DLD1 (cell line): ENCODE measurements around the gene MCM3AP.

ENCODE experiments used
- in situ Hi-C: cut with HindIII; loops from 2 replicates; pipeline ENCODE4 v1.10.0; 2017; ENCODE audit warnings: low sequenced_read_pairs

The MCM3AP gene

DNA sequence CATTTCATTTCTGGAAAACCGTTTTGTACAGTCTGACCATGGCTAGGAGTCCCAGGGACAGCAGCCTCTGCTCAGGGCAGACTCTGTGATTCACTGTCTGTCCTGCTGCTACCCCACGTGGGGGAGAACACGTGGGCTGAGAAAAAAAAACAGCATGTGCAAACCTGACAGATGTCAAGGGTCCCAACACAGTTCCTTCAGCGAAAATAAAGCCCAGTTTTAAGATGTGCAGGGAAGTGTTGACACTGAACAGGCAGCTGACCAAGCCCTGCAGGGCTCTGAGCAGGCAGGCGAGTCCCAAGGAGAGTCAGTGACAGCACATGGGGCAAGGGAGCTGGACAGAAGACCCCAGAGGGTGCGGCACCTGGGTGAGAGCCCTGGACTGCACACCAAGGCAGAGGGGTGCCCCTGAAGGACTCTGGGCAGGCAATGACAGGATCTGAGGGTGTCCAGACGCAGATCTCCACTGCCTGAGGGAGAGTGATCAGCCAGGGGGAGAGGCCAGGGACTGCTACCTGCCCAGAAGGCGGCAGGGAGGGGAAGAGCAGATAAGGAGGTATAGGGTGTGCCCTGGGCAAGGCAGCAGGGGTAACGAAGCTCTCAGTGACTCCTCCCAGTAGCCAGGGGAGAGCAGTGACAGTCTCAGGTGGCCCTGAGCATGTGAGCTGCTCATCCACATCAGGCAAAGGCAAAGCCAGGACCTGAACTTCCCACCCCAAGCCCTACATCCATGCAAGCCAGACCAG lies 96.0 kb downstream of the MCM3AP start:
- in situ Hi-C loops = no loop called here

DNA sequence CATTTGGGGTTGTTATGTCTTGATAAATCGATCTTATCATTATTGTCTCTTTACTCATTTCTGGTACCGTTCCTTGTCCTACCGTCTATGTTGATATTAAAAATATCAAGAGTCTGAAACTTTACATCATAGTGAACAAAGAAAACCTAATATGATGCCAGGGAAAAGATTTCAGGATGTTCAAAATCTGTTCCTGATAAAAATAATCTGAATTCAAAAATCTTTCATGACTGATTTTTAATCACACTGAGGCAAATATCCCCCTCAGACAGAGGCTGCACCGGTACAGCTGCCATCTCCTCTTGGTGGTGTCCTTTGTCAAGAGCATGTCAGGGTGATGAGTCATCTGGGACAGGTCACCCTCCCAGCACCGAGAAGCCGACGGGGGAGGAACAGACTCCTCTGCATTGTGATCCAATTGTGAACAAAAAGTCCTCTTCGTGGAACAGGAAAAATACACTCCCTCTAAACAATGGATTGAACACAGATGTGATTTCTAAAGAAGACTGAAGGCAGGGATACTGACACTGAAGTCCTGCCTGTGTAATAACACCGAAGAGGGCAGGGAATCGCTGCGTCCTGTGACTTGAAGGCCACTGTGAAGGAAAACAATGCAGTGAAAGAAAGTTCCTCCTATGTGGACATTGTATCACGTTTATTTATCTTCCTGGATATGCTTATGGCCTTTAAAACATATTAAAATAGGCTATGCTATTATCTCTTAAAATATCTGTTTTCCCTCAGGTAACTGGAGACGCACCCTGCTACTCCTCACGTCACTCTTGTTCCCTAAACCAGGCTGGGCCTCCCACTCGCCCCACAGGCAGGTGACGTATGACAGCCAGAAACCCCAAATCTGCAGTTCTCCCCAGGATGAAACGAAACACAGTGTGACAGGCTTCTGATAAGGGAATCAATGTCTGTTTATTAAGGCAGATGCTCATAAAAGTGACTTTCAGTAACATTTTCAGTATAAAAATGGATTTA lies 96.9 kb downstream of the MCM3AP start:
- in situ Hi-C loops = no loop called here

DNA sequence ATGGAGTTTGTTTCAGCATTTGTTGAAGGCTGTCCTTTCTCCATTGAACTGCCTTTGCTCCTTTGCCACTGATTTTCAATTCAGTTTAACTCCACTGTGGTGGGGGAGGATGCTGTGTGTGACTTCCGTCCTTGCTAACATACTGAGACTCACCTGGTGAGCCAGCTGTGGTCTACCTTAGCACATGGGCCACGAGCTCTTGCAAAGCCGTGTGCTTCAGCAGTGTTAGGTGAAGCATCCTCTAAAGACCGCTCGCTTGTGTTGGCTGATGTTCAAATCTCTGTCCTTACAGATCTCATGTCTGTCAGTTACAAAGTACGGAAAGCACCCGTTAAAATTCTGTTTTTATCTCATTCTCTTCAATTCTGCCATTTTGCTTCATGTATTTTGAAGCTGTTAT lies 97.6 kb downstream of the MCM3AP start:
- in situ Hi-C loops = no loop called here

- in situ Hi-C loops = no loop called here
These were observed 98.2 kb downstream of the MCM3AP start for GRCh38 chr21:46187261-46187660.

GRCh38 chr21:46185716-46186115 lies 99.7 kb downstream of the MCM3AP start:
- in situ Hi-C loops = no loop called here
